Stimulated activated CD4-positive, alpha-beta T cell treated with anti-CD3 and anti-CD28 coated beads, Interleukin-1b, Interleukin-23, amount 100 ng/mL, for 24 hours (primary cell): Measurements from ENCODE around the gene SAYSD1.

Experiments
- DNase-seq, 4 experiments: peaks; one replicate each; pipeline ENCODE4 v3.0.0-alpha.2; 2020; ENCODE audit warnings: low read depth in 4 of 4, low spot score in 1 of 4

SAYSD1 gene

GRCh38 chr6:39079197-39080125 lies 35.5 kb downstream of the SAYSD1 start:
- DNase-seq, result no peak

- DNase-seq, result no peak
These were observed 36.3 kb downstream of the SAYSD1 start for GRCh38 chr6:39078695-39079094.

GRCh38 chr6:39077882-39078594 lies 36.9 kb downstream of the SAYSD1 start:
- DNase-seq, result no peak

GRCh38 chr6:39076623-39077535 lies 38.1 kb downstream of the SAYSD1 start:
- no peak for DNase-seq

- DNase-seq, result no peak
These were observed 39.0 kb downstream of the SAYSD1 start for GRCh38 chr6:39075807-39076622.

GRCh38 chr6:39075010-39075686 lies 39.8 kb downstream of the SAYSD1 start:
- no peak for DNase-seq

GRCh38 chr6:39074486-39074885 lies 40.5 kb downstream of the SAYSD1 start:
- no peak for DNase-seq

- no peak for DNase-seq
These were observed 41.3 kb downstream of the SAYSD1 start for GRCh38 chr6:39073471-39074355.

- no peak for DNase-seq
These were observed 42.2 kb downstream of the SAYSD1 start for GRCh38 chr6:39072830-39073229.

GRCh38 chr6:39068391-39068790 lies 46.6 kb downstream of the SAYSD1 start:
- no peak for DNase-seq

GRCh38 chr6:39065561-39065960 lies 49.4 kb downstream of the SAYSD1 start:
- no peak for DNase-seq

- no peak for DNase-seq
These were observed 51.5 kb downstream of the SAYSD1 start for GRCh38 chr6:39063526-39063925.

GRCh38 chr6:39062014-39062740 lies 52.8 kb downstream of the SAYSD1 start:
- DNase-seq, result no peak

- DNase-seq, result no peak
These were observed 53.4 kb downstream of the SAYSD1 start for GRCh38 chr6:39061588-39061987.

GRCh38 chr6:39061182-39061581 lies 53.8 kb downstream of the SAYSD1 start:
- DNase-seq, result no peak

GRCh38 chr6:39060467-39061160 lies 54.4 kb downstream of the SAYSD1 start:
- no peak for DNase-seq

- no peak for DNase-seq
These were observed 55.3 kb downstream of the SAYSD1 start for GRCh38 chr6:39059496-39060310.
